HG03103 (cell line): ENCODE results near the gene SNAPC4.
"Not testable (repeated sequence)": the region's sequence is repeated elsewhere in the genome, so short reads cannot be mapped to it uniquely, and the experiment has no call there.

Experiments used
- ATAC-seq: cut with Tn5 transposase; IDR thresholded peaks from one replicate; pipeline ENCODE4 v1.9.1; 2021; ENCODE audit warnings: low read depth; ENCODE audit not compliant: unreplicated experiment

Gene SNAPC4

DNA sequence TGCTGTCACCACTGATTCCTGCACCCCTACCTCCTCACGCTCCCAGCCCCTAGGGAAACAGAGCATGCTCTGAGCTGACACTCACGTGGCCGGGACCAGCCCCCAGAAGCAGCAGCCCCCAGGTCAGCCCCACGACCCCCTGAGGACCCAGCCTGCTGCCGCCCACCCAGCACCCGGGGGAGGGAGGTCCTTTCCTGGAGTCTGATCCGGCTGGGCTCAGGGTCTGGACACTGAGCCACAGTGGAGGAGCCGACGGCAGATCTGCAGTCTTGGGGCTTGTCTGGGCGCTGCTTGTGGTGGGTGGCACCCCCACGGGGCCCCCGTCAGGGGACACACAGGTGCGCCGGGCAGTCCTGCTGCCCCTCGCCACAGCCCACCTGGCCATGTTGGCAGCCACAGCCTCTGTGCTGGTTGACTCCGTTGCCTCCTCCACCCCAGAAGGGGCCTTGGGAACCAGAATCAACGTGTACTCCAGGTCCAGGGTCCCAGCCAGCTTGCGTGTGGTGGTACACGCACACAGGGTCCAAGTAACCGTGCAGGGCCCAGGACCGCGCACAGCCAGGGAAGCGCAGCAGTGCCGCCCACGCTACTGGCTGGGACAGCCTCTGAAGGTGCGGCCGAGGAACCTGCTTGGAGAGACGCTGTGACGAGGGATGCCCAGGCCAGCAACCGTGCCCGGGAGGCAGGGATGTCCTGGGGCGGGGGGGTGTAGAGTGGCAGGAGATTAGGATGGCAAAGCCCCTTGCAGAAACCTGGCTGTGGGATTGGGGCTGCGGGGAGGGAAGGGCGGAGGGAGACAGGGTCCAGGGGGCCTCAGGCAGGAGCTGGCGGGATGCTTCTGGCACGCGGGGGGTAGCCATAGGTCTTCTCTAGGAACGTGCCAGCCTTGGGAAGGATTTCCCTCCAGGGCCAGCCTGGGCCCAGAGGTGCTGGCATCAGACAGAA lies 39.9 kb downstream of the SNAPC4 start:
- ATAC-seq, result no peak

DNA sequence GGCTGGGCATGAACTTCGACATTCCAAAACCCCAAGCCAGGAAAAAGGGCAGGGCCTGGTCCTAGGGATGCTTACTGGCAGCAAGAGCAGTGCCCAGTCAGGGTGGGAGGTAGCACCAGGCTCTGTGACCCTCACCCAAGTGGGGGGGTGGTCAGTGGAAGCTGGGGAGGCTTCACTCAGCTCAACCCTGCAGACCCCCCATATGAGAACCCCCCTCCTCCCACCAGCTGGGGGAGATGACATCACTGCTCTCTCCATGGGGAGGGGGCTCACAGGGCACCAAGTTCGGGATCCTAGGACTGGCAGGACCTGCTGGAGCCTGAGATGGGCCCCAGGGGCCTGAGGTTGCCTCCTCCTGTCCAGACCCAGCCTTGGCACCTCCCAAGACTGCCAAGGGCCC lies 41.1 kb downstream of the SNAPC4 start:
- ATAC-seq, result no peak

DNA sequence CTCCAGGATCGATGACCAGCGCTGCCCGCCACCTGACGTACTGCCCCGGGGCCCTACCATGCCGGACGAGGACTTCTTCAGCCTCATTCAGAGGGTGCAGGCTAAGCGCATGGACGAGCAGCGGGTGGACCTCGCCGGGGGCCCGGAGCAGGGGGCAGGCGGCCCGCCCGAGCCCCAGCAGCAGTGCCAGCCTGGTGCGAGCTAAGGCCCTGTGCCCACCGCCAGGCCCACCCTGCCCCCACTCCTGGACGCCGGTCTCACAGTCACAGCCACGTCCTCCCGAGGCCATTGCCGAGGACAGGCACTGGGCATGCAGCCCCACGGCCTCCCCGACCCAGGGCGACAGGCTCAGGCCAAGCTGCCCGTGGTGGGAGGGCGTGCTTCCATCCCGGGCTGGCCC lies 42.0 kb downstream of the SNAPC4 start:
- no peak for ATAC-seq

DNA sequence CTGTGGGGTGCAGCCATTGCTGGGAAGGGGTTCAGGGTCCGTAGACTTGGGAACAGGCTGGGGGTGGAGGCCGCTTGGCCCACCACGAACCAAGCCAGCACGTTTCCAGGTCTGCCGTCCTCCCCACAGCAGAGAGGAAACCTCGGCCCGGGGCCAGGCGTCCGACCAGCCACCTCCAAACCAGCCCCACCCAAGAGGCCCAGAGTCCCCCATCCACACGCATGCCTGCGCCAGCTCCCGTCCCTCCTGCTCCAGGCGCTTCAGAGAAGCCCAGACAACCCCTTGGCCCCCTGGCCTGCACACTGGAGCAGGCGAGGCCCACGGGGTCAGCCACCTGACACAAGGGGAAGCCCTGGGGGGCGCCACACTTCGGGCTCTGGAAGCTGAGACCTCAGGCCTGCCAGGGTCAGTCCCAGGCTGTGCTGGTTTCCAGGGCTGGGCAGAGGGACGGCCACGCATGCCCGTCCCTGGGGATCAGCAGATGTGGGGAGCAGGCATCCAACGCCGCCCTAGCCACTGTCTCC lies 42.7 kb downstream of the SNAPC4 start:
- ATAC-seq, result no peak

DNA sequence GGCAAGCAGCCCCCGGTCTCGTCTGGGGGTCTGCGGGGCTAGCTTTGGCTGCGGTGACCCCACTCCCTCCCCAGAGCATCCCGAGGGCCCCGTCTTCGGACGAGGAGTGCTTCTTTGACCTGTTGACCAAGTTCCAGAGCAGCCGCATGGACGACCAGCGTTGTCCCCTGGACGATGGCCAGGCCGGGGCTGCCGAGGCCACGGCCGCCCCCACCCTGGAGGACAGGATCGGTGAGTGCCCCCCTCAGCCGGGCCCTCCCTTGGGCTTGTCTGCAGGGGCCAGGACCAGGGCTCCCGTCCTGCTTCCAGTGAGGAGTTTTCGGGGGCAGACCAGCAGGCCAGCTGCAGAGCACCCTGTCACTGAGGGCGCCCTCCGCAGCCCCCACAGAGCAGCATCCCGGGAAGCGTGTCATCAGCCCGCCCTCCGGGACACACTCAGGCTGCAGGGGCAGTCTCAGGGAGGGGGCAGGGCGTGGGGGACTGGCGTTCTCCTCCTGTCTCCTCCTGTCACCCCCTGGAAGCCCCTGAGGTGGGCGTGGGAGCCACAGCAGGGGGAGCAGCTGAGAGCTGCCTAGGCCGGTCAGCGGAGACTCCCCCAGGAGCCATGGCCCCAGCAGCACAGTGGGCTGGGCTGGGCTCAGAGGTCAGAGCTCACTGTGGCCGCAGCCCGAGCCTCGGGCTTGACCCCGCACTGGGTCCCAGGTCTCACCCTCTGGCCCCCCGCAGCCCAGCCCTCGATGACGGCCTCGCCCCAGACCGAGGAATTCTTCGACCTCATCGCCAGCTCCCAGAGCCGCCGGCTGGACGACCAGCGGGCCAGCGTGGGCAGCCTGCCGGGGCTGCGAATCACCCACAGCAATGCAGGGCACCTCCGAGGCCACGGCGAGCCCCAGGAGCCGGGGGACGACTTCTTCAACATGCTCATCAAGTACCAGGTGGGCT lies 44.1 kb downstream of the SNAPC4 start:
- no peak for ATAC-seq

DNA sequence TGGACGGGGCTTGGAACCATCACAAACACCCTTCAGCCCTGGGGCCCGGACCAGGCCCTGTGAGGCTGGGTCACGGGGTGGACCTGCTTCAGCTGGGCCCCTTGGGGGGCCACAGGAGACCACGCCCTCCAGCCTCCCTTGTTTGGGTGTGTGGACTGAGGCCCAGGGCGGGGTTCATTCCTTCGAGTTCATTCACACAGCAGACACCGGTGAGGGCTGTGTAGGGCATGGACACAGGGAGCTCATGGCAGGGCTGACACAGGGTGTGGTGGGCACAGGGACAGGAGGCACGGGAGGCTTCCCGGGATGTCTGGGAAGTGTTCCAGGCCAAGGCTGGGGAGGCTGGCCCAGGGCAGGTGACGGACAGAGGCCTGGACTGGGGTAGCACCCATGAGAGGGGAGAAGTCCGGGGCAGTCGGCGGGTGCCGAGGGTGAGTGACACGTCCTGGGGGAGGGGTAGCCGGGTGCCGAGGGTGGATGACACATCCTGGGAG lies 45.3 kb downstream of the SNAPC4 start:
- ATAC-seq, result no peak

DNA sequence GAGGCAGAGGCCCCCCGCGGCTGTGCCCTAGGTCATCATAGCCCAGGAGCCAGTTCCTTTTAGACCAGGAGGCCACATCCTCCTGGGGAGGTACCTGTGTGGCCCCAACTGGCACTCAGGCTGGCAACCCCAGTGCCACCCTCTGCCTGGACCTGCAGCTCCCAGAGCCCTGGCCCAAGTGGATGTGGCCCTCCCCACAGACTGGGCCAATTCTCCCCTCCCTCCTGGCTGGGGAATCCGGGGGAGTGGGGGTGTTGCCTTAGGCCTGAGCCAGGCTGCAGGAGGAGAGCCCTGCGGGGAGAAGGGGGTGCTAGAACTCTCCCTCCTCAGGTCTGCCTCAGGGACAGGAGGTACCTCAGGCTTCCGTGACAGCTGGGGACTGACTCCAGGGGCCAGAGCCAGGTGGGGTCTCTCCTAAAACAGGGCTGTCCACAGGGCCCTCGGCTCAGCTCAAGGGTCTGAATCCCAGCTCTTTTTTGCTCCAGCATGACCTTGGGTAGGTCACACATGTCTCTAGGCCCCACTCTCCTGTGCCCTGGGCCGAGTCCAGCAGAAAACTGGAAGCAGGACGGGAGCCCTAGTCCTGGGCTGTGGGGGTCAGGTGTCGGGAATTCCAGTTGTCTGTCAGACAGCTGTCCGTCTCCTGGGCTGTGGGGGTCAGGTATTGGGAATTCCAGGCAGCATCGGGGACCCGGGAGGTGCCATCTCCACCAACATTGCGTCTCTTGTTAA lies 46.0 kb downstream of the SNAPC4 start:
- ATAC-seq, result no peak

DNA sequence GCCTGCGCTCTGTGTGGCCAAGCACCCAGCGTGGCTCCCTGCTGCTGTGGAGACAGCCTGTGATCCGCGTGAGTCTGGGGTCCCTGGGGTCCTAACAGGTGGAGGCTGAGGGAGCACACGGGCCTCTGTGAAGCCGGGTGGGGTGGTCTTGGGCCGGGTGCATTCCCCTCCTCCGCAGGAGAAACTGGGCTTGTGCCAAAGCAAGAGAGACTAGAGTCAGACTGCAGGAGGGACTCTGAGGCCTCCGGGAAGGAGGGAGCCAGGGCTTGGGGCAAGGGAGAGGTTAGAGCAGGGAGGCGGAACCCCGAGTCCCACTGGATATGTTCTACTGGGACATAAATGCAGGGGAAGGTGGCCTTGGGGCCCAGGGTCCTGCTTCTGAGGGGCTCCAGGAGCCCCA lies 46.9 kb downstream of the SNAPC4 start:
- ATAC-seq, result no peak

DNA sequence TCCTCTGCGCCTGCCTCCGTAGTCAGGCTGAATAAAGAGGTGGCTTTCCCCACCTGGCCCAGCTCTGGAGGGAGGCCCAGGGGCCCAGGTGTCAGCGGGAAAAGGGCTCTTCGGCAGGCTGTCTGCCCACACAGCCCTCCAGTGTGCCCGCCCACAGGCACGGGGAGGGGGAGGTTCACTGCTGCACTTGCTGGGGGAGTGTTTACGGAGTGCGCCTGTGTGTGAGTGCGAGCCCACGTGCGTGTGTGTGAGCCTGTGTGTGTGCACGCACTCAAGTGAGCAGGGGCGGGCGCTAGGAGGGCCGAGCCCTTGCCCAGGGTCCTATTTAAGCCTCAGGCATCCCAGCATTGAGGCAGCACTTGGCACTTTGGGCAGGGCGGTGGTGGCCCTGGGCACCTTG lies 47.3 kb downstream of the SNAPC4 start:
- ATAC-seq, result no peak

DNA sequence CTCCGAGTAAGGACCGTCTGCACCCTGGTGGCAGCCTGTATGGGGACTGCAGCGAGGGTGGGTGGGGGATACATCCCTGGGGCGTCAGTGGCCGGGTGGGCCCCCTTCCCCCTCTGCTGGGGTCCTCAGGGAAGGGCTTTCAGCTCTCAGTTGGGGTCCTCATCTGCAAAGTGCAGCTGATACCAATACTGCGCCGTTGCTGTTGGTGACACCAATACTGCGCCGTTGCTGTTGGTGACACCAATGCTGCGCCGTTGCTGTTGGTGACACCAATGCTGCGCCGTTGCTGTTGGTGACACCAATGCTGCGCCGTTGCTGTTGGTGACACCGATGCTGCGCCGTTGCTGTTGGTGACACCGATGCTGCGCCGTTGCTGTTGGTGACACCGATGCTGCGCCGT lies 48.1 kb downstream of the SNAPC4 start:
- ATAC-seq, result not testable (repeated sequence)

DNA sequence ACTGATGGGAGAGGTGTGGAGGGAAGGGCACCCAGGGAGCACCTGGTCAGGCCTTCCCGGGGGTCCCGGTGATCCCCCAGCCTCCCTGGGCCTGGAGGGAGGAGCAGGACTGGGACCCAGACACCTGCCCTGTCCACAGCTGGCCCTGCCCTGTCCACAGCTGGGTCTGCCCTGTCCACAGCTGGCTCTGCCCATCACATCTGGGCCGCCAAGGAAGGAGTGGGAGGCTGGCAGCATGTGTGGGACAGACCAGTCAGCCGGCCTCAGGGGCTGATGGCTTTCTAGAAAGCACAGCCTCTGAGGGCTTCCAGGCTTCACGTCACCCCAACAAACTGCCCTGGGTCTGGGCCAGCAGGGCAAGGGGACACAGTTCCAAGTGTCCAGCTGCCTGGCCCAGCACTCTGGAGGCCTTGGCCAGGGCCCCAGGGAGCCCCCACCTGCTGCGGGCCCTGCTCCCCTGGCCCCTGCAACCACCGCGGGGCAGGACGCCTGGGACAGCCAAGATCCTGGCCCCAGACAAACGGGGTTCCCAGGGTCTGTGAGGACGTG lies 48.6 kb downstream of the SNAPC4 start:
- ATAC-seq, result no peak
